Measurements from ENCODE around the gene KLHL10. TPM values are rescaled to one million over a fixed set of nuclear protein-coding genes. Genes with fewer than 3 reads are reported as not detected.

Gene KLHL10
- total and polyA plus RNA-seq, 2 of the 13 experiments (the other 11 are each of a cell fraction or from before 2014, with no cell fraction given): 0.04 to 0.08 TPM

GRCh38 chr17:41812381-41813151, 25.1 kb upstream of the KLHL10 start, which contains the start of gene FKBP10 (continued):
- TF ChIP-seq ZXDC (CRISPR knock-in tag; IDR thresholded peaks at IDR 0.05) (no peak), ZNF432 (CRISPR knock-in tag; IDR thresholded peaks at IDR 0.05; ENCODE audit: borderline replicate concordance) (no peak), ZNF367 (CRISPR knock-in tag; IDR thresholded peaks at IDR 0.05; ENCODE audit: borderline replicate concordance) (no peak), TBL1XR1 (IDR thresholded peaks at IDR 0.05; ENCODE audit: borderline replicate concordance, low read length, partially characterized antibody) (peak; percentile 26), PCBP2 (optimal IDR thresholded peaks at IDR 0.05; ENCODE audit: low read depth, low read length, poor library complexity, severe bottlenecking) (peak; percentile 26), ZNF503 (CRISPR knock-in tag; IDR thresholded peaks at IDR 0.05) (no peak), ZNF850 (CRISPR knock-in tag; conservative IDR thresholded peaks at IDR 0.05) (0 out of 2 replicates have a peak, but pooled peaks have one; percentile 59), HINFP (CRISPR knock-in tag; IDR thresholded peaks at IDR 0.05; ENCODE audit: low read depth) (no peak), ZNF639 (CRISPR knock-in tag; conservative IDR thresholded peaks at IDR 0.05) (no peak), THAP8 (CRISPR knock-in tag; IDR thresholded peaks at IDR 0.05; ENCODE audit: borderline replicate concordance) (no peak), ISL2 (CRISPR knock-in tag; IDR thresholded peaks at IDR 0.05) (no peak; the same call in none of the 2 replicates), ZNF652 (CRISPR knock-in tag; IDR thresholded peaks at IDR 0.05; ENCODE audit: borderline replicate concordance, low read depth) (no peak), KMT2A (CRISPR knock-in tag; IDR thresholded peaks at IDR 0.05) (peak; percentile 48; the same call in 1 of the 2 replicates), ZNF672 (CRISPR knock-in tag; IDR thresholded peaks at IDR 0.05) (no peak), MAFF (IDR thresholded peaks at IDR 0.05; ENCODE audit: low read depth, low read length) (no peak), SATB2 (CRISPR knock-in tag; IDR thresholded peaks at IDR 0.05) (no peak), HOXA9 (CRISPR knock-in tag; IDR thresholded peaks at IDR 0.05; ENCODE audit: borderline replicate concordance) (no peak), SMARCC2 (IDR thresholded peaks at IDR 0.05) (no peak), ZNF784 (CRISPR knock-in tag; IDR thresholded peaks at IDR 0.05; ENCODE audit: borderline replicate concordance) (no peak; the same call in 1 of the 2 replicates), IKZF1 (IDR thresholded peaks at IDR 0.05) (no peak), ZNF3 (CRISPR knock-in tag; IDR thresholded peaks at IDR 0.05) (no peak)
